ENCODE data around the gene SPEM3. TPM values are rescaled to one million over a fixed set of nuclear protein-coding genes. Genes with fewer than 3 reads are reported as not detected.

Gene SPEM3
- polyA plus RNA-seq, 1 donor = not detected

DNA sequence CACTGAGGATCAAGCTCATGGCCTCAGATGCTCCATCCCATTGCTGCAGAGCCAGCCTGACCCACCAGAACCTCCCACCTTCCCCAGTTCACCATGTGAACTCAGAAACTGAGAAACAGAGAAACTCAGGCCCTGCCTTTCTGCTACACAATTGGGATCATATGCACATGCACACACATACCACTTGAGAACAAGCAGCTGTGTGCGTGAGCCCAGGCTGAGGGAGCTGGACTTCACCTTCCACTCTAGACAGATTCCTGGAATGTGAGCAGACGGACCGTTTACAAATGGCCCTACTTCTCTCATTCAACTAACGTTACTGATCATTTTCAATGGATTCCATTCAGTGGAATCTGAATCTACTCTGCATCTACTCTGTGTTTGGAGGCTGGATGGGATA, 5.0 kb upstream of the SPEM3 start:
- no peaks in the 10 kb centered on the region for H3K4me1 ChIP-seq (ENCODE audit: control insufficient read depth, insufficient read depth, low read length)
- no peak overlapping the region for H3K4me3 ChIP-seq (ENCODE audit: low read length)
- H3K27me3 ChIP-seq (ENCODE audit: control insufficient read depth, insufficient read depth, low read length) = no peaks in the 10 kb centered on the region
- no CpG with 5 or more reads among the region's 4 CpGs for WGBS (ENCODE audit: insufficient coverage, low lambda C conversion rate)
- DNase-seq = no peak
- peaks cover 2% of the 10 kb centered on the region for H3K9me3 ChIP-seq (ENCODE audit: control insufficient read depth, low read depth, low read length)
- H3K27ac ChIP-seq (ENCODE audit: low read length) = no peak overlapping the region
- H3K36me3 ChIP-seq (ENCODE audit: control insufficient read depth, insufficient read depth, low read length) = no peaks in the 10 kb centered on the region

DNA sequence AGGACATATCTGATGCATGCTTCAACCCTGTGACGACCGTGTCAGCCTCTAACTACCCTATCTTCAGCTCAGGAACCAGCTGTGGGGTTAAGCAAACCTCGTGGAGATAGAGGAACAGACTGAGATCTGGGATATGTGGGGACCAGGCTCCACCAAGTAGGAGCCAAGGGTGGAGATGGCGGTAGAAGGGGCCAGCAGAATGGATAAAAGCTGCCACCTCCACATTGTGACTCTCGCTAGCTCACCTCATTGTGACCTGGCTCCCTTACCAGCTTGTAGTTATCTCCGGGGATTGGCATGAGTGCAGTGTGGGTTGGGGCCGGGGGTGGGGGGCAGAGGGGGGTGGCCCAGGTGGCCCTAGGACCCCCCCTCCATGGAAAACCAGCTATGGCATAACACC, 3.3 kb upstream of the SPEM3 start, which contains the start of gene SPEM2:
SPEM2 (plus strand) TSS at position 301 of the 400 bp plus-strand sequence; CDS start at position 374, 73 bp downstream.
- Histone ChIP-seq H3K27ac (ENCODE audit: low read length) (no peak within 1 kb of the TSS), H3K36me3 (ENCODE audit: control insufficient read depth, insufficient read depth, low read length) (no peaks in the 10 kb centered on the region), H3K9me3 (ENCODE audit: control insufficient read depth, low read depth, low read length) (peaks cover 2% of the 10 kb centered on the region), H3K4me3 (ENCODE audit: low read length) (no peak within 1 kb of the TSS), H3K27me3 (ENCODE audit: control insufficient read depth, insufficient read depth, low read length) (no peaks in the 10 kb centered on the region), H3K4me1 (ENCODE audit: control insufficient read depth, insufficient read depth, low read length) (no peaks in the 10 kb centered on the region)
- DNase-seq = no peak
- no CpG with 5 or more reads among the region's 7 CpGs for WGBS (ENCODE audit: insufficient coverage, low lambda C conversion rate)

DNA sequence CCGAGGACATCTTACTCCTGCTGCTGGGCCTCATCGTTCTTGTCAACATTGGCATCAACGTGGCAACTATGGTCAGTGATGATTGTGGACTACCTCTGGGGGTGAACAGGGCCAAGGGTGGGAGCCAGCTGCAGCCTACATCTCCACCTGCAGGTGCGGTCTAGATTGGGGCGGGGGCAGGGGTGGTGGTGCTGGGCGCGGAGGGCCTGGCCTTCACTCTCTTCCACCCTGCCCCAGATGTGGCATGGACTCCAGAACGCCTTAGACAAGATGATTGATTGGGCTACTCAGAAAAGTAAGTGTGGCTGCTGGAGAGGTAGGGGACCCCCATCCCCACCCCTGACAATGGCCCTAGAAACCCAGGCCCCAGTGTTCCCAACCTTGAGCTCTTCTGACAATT, 2.9 kb upstream of the SPEM3 start:
- H3K4me1 ChIP-seq (ENCODE audit: control insufficient read depth, insufficient read depth, low read length) = no peaks in the 10 kb centered on the region
- H3K27me3 ChIP-seq (ENCODE audit: control insufficient read depth, insufficient read depth, low read length) = no peaks in the 10 kb centered on the region
- H3K36me3 ChIP-seq (ENCODE audit: control insufficient read depth, insufficient read depth, low read length) = no peaks in the 10 kb centered on the region
- no peak overlapping the region for H3K27ac ChIP-seq (ENCODE audit: low read length)
- DNase-seq = no peak
- no CpG with 5 or more reads among the region's 8 CpGs for WGBS (ENCODE audit: insufficient coverage, low lambda C conversion rate)
- no peak overlapping the region for H3K4me3 ChIP-seq (ENCODE audit: low read length)
- peaks cover 2% of the 10 kb centered on the region for H3K9me3 ChIP-seq (ENCODE audit: control insufficient read depth, low read depth, low read length)

GRCh38 chr17:7426203-7426863, 2.3 kb upstream of the SPEM3 start:
- Histone ChIP-seq H3K36me3 (ENCODE audit: control insufficient read depth, insufficient read depth, low read length) (no peaks in the 10 kb centered on the region), H3K4me3 (ENCODE audit: low read length) (no peak overlapping the region), H3K9me3 (ENCODE audit: control insufficient read depth, low read depth, low read length) (no peaks in the 10 kb centered on the region), H3K4me1 (ENCODE audit: control insufficient read depth, insufficient read depth, low read length) (no peaks in the 10 kb centered on the region), H3K27me3 (ENCODE audit: control insufficient read depth, insufficient read depth, low read length) (no peaks in the 10 kb centered on the region), H3K27ac (ENCODE audit: low read length) (no peak overlapping the region)
- no peak for DNase-seq
- 96% methylated on average over 10 of the region's 33 CpGs for WGBS (ENCODE audit: insufficient coverage, low lambda C conversion rate)

DNA sequence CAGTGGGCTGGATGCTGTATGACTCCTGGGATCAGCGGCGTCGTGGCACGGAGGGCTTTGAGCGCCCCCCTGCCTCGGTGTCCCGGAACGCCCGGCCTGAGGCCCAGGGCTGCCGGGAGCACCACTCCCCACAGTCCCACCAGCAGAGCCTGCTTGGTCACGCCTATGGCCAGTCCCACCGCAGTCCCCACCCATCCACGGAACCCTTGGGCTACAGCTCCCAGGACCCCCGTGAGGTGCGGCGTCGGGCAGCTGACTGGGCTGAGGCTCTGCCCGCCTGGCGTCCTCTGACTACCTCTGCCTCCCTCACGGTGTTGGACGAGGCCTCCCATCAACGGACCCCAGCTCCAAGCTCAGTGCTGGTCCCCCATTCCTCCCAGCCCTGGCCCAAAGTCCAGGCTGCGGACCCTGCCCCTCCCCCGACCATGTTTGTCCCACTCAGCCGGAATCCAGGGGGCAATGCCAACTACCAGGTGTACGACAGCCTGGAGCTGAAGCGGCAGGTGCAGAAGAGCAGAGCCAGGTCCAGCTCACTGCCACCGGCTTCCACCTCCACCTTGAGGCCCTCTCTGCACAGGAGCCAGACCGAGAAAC, 1.7 kb upstream of the SPEM3 start:
- Histone ChIP-seq H3K36me3 (ENCODE audit: control insufficient read depth, insufficient read depth, low read length) (no peaks in the 10 kb centered on the region), H3K4me1 (ENCODE audit: control insufficient read depth, insufficient read depth, low read length) (no peaks in the 10 kb centered on the region), H3K9me3 (ENCODE audit: control insufficient read depth, low read depth, low read length) (no peaks in the 10 kb centered on the region), H3K27ac (ENCODE audit: low read length) (no peak overlapping the region), H3K27me3 (ENCODE audit: control insufficient read depth, insufficient read depth, low read length) (no peaks in the 10 kb centered on the region), H3K4me3 (ENCODE audit: low read length) (no peak overlapping the region)
- no peak for DNase-seq
- WGBS (ENCODE audit: insufficient coverage, low lambda C conversion rate) = no CpG with 5 or more reads among the region's 29 CpGs

- no peaks in the 10 kb centered on the region for H3K36me3 ChIP-seq (ENCODE audit: control insufficient read depth, insufficient read depth, low read length)
- no CpG with 5 or more reads among the region's 7 CpGs for WGBS (ENCODE audit: insufficient coverage, low lambda C conversion rate)
- no peaks in the 10 kb centered on the region for H3K27me3 ChIP-seq (ENCODE audit: control insufficient read depth, insufficient read depth, low read length)
- DNase-seq = no peak
- no peak overlapping the region for H3K27ac ChIP-seq (ENCODE audit: low read length)
- no peaks in the 10 kb centered on the region for H3K4me1 ChIP-seq (ENCODE audit: control insufficient read depth, insufficient read depth, low read length)
- H3K4me3 ChIP-seq (ENCODE audit: low read length) = no peak overlapping the region
- H3K9me3 ChIP-seq (ENCODE audit: control insufficient read depth, low read depth, low read length) = no peaks in the 10 kb centered on the region
These were observed 1.1 kb upstream of the SPEM3 start for GRCh38 chr17:7427549-7427948.

- no peak for DNase-seq
- H3K4me1 ChIP-seq (ENCODE audit: control insufficient read depth, insufficient read depth, low read length) = no peaks in the 10 kb centered on the region
- WGBS (ENCODE audit: insufficient coverage, low lambda C conversion rate) = no CpG with 5 or more reads among the region's 10 CpGs
- H3K27me3 ChIP-seq (ENCODE audit: control insufficient read depth, insufficient read depth, low read length) = no peaks in the 10 kb centered on the region
- no peak overlapping the region for H3K4me3 ChIP-seq (ENCODE audit: low read length)
- no peaks in the 10 kb centered on the region for H3K9me3 ChIP-seq (ENCODE audit: control insufficient read depth, low read depth, low read length)
- H3K27ac ChIP-seq (ENCODE audit: low read length) = no peak overlapping the region
- no peaks in the 10 kb centered on the region for H3K36me3 ChIP-seq (ENCODE audit: control insufficient read depth, insufficient read depth, low read length)
These were observed 1.1 kb downstream of the SPEM3 start for GRCh38 chr17:7429722-7430121.

GRCh38 chr17:7431231-7431630, 2.6 kb downstream of the SPEM3 start:
- WGBS (ENCODE audit: insufficient coverage, low lambda C conversion rate) = 40% methylated on average over 1 of the region's 1 CpG
- Histone ChIP-seq H3K4me1 (ENCODE audit: control insufficient read depth, insufficient read depth, low read length) (peaks cover 3% of the 10 kb centered on the region), H3K36me3 (ENCODE audit: control insufficient read depth, insufficient read depth, low read length) (no peaks in the 10 kb centered on the region), H3K27me3 (ENCODE audit: control insufficient read depth, insufficient read depth, low read length) (peaks cover 7% of the 10 kb centered on the region), H3K4me3 (ENCODE audit: low read length) (no peak overlapping the region), H3K27ac (ENCODE audit: low read length) (no peak overlapping the region), H3K9me3 (ENCODE audit: control insufficient read depth, low read depth, low read length) (no peaks in the 10 kb centered on the region)
- DNase-seq = no peak

DNA sequence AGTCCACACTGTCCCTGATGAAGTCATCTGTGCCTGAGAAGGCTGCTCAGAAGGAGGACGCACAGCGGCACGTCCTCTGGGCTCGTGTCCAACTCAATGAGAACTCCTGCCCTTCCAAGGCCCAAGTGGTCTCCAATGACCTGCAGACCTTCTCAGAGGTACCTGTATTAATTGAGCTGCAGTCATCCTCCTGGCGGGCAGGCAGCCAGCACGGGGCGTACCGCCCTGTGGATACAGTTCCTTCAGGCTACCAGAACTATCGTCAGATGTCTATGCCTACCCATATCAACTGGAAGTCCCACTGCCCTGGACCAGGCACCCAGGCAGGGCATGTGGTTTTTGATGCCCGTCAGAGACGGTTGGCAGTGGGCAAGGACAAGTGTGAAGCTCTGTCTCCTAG, 3.6 kb downstream of the SPEM3 start:
- H3K27me3 ChIP-seq (ENCODE audit: control insufficient read depth, insufficient read depth, low read length) = peaks cover 11% of the 10 kb centered on the region

DNA sequence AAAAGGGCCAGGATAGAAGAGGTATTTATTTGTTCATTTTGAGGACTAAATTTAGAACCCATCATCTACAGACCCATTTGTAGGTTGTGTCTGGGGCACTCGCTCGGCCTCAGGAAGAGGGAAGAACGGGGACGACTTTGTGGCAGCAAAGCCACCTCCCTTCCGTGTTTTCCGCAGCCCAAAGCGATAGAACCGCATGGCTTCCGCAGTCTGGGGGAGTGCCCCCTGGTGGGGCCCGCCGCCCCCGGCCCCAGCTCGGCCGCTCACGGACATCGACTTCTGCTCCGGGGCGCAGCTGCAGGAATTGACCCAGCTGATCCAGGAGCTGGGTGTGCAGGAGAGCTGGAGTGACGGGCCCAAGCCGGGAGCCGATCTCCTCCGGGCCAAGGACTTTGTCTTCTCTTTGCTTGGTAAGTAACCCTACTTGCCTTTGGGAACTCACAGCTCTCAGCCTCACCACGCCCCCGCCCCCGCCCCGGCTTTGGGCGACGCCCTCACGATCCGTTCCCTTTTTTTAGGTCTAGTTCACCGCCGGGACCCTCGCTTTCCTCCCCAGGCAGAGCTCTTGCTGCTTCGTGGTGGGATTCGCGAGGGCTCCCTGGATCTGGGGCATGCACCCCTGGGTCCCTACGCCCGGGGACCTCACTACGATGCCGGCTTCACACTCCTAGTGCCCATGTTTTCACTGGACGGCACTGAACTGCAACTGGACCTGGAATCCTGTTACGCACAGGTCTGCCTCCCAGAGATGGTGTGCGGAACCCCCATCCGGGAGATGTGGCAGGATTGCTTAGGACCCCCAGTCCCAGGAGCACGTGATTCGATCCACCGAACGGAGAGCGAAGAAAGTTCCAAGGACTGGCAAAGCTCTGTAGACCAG, 7.3 kb downstream of the SPEM3 start:
- DNase-seq = peak; percentile 30 to 77
- no peaks in the 10 kb centered on the region for H3K9me3 ChIP-seq (ENCODE audit: control insufficient read depth, low read depth, low read length)
- H3K4me1 ChIP-seq (ENCODE audit: control insufficient read depth, insufficient read depth, low read length) = peaks cover 29% of the 10 kb centered on the region
- H3K4me3 ChIP-seq (ENCODE audit: low read length) = peak overlapping the region; percentile 40
- H3K27ac ChIP-seq (ENCODE audit: low read length) = peak overlapping the region; percentile 45
- H3K36me3 ChIP-seq (ENCODE audit: control insufficient read depth, insufficient read depth, low read length) = no peaks in the 10 kb centered on the region
- peaks cover 45% of the 10 kb centered on the region for H3K27me3 ChIP-seq (ENCODE audit: control insufficient read depth, insufficient read depth, low read length)
- WGBS (ENCODE audit: insufficient coverage, low lambda C conversion rate) = no CpG with 5 or more reads among the region's 49 CpGs

More for the DNA sequence above, 3.6 kb downstream of the SPEM3 start:
- H3K9me3 ChIP-seq (ENCODE audit: control insufficient read depth, low read depth, low read length) = no peaks in the 10 kb centered on the region
- peaks cover 10% of the 10 kb centered on the region for H3K4me1 ChIP-seq (ENCODE audit: control insufficient read depth, insufficient read depth, low read length)
- H3K4me3 ChIP-seq (ENCODE audit: low read length) = no peak overlapping the region
- H3K27ac ChIP-seq (ENCODE audit: low read length) = no peak overlapping the region
- no peaks in the 10 kb centered on the region for H3K36me3 ChIP-seq (ENCODE audit: control insufficient read depth, insufficient read depth, low read length)
- no peak for DNase-seq
- WGBS (ENCODE audit: insufficient coverage, low lambda C conversion rate) = no CpG with 5 or more reads among the region's 11 CpGs

Measured in large intestine (tissue), 3 donors.